GM10266 (cell line): ENCODE results near the gene SNX1.

Experiments
- DNase-seq: peaks from one replicate; pipeline ENCODE4 v3.0.0; 2012; ENCODE audit errors: extremely low spot score
- TF ChIP-seq, protein P1 (sequence below): IDR thresholded peaks from 2 replicates; pipeline ENCODE4 v1.5.1; 2012; ENCODE audit warnings: mild to moderate bottlenecking, low read depth; ENCODE audit not compliant: control insufficient read depth, insufficient read depth; ENCODE audit errors: missing control alignments

SNX1 gene

DNA sequence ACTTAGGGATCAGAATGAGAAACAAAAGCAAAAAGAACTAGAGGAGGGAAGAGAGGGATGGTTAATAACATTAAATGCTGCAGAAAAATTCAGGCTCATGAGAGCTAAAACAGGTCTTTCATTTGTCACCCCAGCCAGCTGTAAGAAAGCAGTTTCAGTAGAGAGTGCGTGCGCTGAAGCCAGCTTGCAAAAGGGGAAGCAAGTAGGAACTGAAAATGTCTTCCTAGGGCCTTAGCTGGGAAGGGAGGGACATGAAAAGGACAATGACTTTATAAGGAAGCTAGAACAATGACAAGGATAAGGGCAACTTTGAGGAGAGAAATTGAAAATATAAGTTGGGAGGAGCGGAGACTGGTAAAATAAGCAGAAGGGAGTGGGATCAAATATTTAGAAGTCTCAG is 5.3 kb upstream of the SNX1 start:
- TF ChIP-seq, protein P1, sequence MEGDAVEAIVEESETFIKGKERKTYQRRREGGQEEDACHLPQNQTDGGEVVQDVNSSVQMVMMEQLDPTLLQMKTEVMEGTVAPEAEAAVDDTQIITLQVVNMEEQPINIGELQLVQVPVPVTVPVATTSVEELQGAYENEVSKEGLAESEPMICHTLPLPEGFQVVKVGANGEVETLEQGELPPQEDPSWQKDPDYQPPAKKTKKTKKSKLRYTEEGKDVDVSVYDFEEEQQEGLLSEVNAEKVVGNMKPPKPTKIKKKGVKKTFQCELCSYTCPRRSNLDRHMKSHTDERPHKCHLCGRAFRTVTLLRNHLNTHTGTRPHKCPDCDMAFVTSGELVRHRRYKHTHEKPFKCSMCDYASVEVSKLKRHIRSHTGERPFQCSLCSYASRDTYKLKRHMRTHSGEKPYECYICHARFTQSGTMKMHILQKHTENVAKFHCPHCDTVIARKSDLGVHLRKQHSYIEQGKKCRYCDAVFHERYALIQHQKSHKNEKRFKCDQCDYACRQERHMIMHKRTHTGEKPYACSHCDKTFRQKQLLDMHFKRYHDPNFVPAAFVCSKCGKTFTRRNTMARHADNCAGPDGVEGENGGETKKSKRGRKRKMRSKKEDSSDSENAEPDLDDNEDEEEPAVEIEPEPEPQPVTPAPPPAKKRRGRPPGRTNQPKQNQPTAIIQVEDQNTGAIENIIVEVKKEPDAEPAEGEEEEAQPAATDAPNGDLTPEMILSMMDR, result no peak
- DNase-seq, result no peak

DNA sequence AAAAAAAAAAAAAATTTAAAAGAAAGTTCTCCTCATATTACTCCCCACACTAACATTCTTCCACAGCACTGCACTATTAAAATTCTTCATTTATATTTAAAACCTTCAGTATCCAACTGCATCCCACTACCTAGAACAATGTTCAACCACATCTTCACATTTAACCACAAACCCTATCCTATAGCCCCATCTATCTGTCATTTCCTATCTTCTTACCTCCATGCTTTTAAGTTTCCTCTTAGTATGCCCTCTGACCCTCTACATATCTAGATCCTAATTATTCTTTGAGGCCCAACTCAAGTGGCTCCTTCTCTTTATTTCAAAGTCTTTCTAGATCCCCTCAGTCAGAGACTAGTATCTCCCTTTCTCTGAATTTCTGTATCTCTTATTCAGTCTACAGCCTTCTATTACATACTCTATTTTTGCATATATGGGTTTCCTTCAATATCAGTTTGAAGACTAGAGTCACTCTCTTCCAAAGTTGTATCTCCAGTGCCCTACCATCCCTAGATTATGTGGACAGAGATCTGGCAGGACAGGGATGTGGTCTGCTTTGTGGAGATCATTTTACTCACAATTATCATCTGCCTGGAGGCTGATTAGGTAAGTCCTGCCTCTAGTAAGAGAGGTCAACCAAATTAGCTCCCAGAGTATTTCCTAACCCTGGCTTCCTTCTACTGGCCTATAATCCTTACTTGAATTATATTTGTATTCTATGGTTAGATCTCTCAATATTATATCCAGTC is 3.5 kb upstream of the SNX1 start:
- no peak for DNase-seq
- TF ChIP-seq, protein P1, result peak; percentile 49

DNA sequence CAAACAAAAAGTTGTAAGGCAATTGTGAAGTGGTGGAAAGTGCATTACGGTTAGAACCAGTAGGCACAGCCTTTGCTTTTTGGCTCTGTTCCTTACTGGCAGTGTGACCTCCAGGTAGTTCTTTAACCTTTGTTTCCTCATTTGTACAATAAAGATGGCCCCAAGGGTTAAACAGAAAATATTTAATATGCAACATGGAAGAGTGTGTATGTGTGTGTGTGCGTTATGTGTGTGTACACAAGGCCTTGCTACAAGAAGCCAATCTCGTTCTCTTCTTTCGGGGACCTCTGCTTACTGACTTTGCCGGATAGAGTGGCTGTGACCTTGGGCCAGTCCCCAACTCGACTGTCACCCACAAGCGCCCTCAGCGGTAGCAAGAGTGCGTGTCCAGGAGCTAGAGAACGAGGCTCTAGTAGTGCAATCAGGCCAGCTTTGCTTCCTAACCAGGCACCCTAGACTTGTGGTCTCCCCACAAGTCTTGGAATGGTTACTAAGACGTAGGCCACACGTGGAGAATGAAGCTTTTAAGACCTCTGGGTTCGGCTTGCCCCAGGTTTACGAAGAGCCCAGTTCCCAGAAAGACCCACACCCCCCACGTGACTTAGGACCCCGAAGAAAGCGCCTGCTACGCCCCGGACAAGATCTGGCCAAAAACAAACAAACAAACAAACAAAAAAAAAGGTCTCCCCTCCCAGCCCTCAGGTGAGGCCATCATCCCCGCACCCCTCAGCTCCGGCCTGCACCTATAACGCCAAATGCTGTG is 2.7 kb upstream of the SNX1 start:
- TF ChIP-seq, protein P1, result peak; percentile 24
- DNase-seq, result peak; percentile 35

DNA sequence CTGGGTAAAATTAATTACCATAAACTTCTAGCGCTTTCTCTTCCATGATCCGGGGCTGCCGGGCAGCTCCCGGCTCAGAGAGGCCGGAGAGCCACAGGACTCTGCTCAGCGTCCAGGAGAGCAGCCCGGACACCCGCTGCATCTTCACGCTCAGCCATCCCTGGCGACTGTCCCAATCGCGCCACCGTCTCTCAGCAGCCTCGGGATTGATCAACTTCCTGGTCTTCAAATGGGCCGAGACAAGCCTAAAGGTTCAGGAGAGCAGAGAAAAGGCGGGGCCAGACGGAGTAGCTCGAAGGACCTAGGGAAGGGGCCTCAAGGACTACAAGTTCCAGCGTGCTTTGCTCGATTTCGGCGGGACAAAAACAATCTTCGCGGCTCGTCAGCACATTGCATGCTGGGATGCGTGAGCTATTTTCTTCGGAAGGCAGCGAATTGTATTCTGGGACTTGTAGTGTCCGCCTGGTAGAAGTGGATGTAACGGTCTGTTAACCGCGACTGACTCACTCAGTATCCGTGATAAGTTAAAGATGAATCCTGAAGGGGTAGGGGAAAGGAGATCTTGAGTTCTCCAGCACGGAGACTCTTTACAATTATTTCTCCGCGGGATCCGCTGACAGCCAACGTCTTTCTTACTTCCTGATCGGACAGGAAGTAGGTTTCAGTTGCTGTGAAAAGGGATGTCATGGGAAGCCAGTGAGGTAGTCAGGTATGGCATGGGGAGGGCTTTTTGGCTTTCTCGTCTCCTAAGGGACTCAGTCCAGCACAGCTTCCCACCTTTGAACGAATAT is 2.0 kb upstream of the SNX1 start, which contains the start of gene CIAO2A:
CIAO2A (minus strand) TSS at position 212 of the 791 bp plus-strand sequence; CDS start at position 142, 70 bp downstream.
- TF ChIP-seq, protein P1, result no peak
- peak; percentile 85 for DNase-seq

DNA sequence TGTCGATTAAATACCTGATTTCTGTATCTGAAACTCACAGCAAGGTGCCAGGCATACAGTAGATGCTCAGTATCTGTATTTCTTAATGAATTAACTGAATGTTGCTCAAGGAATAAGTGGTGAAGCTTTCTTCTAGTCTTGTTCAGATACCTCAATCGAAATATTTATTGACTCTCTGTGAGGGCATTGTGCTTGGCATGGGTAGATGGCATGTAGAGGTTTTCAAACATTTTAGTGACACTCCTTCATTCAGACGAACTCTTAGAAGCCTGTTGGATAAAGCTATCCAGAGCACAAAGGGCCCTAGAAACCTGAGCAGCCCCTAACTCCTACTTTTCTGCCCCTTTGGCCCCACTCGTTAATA is 369 bp upstream of the SNX1 start:
- DNase-seq, result no peak
- TF ChIP-seq, protein P1, result no peak

DNA sequence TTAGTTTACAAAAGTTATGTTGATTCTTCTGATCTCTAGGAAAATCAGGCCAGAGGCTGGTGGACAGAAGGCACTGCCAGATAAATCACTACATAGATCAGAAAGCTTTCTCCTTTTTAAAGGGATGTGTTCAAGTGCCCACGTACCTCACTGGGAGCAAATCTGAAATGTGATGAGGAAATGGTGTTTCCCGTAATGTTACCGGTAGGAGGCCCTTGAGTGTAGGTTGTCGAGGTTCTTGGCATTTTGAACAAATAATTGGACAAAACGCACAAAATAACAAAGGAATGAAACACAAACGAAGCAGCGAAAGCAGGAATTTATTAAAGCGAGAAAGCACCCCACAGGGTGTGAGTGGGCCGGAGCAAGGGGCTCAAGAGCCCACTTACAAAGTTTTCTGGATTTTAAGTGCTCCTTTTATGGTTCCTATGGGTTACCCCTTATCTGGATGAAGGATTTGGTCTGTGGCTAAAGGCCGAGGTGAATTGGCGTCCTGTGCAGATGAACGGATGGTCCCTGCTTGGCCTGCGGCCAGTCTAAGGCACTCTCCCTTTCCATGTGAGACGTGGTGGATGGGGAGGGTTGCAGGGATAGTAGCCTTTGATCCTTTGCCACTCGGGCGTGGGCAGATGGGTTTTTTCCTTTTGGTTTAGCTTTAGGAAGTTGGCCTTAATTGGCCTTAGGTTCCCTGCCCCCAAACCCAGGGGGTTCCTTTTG is 1.0 kb downstream of the SNX1 start:
- no peak for DNase-seq
- TF ChIP-seq, protein P1, result peak; percentile 3
